Naive thymus-derived CD4-positive, alpha-beta T cell (primary cell): Measurements from ENCODE around the gene KRT32. TPM values are rescaled to one million over a fixed set of nuclear protein-coding genes. Genes with fewer than 3 reads are reported as not detected.
"Not testable (repeated sequence)": the region's sequence is repeated elsewhere in the genome, so short reads cannot be mapped to it uniquely, and the experiment has no call there.

Source experiments
- ATAC-seq: fragments of 150-1000 bp; cut with Tn5 transposase; 2 replicates; pipeline ENCODE4 v1.10.0; 2021; ENCODE audit warnings: mild to moderate bottlenecking, moderate library complexity
- CTCF ChIA-PET: fragments of 350-600 bp; sonication (Branson Sonifier 250); formaldehyde crosslinking; loops from one replicate; lab custom pipeline; 2021; ENCODE audit warnings: antibody characterized with exemption; lab: Charles Lee
- POLR2A ChIA-PET: fragments of 350-600 bp; sonication (Branson Sonifier 250); formaldehyde crosslinking; loops from one replicate; lab custom pipeline; 2021; ENCODE audit warnings: antibody characterized with exemption, inconsistent platforms; lab: Charles Lee
- DNase-seq, 9 donors: peaks; one replicate each; pipeline versions ENCODE4 v3.0.0 to v3.0.0-alpha.2; 2020 to 2022; ENCODE audit warnings: mixed read lengths in 1 of 9
- H3K27ac ChIP-seq: one replicate; pipeline ENCODE4 v1.7.0; 2013; ENCODE audit warnings: mild to moderate bottlenecking, low read depth, low read length, moderate library complexity
- H3K27me3 ChIP-seq, 2 donors: one replicate each; pipeline ENCODE4 v1.7.0; 2013; ENCODE audit warnings: low read length in 2 of 2, mild to moderate bottlenecking in 2 of 2, moderate library complexity in 2 of 2; ENCODE audit not compliant: control insufficient read depth in 2 of 2, insufficient read depth in 2 of 2
- H3K36me3 ChIP-seq, 3 experiments: 1 replicate in 2 of 3; 2 replicates in 1 of 3; pipeline ENCODE4 v1.7.0; 2013; ENCODE audit warnings: low read length in 3 of 3, mild to moderate bottlenecking in 3 of 3, moderate library complexity in 1 of 3; ENCODE audit not compliant: insufficient read depth in 3 of 3, control insufficient read depth in 2 of 3
- H3K4me1 ChIP-seq, 2 donors: one replicate each; pipeline ENCODE4 v1.7.0; 2013; ENCODE audit warnings: low read length in 2 of 2, mild to moderate bottlenecking in 2 of 2, moderate library complexity in 1 of 2; ENCODE audit not compliant: control insufficient read depth in 2 of 2, insufficient read depth in 2 of 2
- H3K4me3 ChIP-seq: 2 replicates; pipeline ENCODE4 v1.7.0; 2013; ENCODE audit warnings: mild to moderate bottlenecking, low read length
- H3K9me3 ChIP-seq, 3 experiments: 1 replicate in 2 of 3; 2 replicates in 1 of 3; pipeline ENCODE4 v1.7.0; 2013; ENCODE audit warnings: low read length in 3 of 3; ENCODE audit not compliant: control insufficient read depth in 2 of 3
- H3K27ac Mint-ChIP-seq, 9 donors: one replicate each; pipeline ENCODE4 v1.8.0; 2020 to 2022; ENCODE audit warnings: mixed read lengths in 9 of 9, mild to moderate bottlenecking in 8 of 9, moderate library complexity in 5 of 9, inconsistent platforms in 2 of 9
- H3K27me3 Mint-ChIP-seq, 5 donors: one replicate each; pipeline ENCODE4 v1.8.0; 2021 to 2022; ENCODE audit warnings: mixed read lengths in 5 of 5, mild to moderate bottlenecking in 1 of 5
- H3K36me3 Mint-ChIP-seq, 5 donors: one replicate each; pipeline ENCODE4 v1.8.0; 2020 to 2022; ENCODE audit warnings: mixed read lengths in 5 of 5, mild to moderate bottlenecking in 3 of 5, inconsistent platforms in 1 of 5
- H3K4me1 Mint-ChIP-seq, 7 donors: one replicate each; pipeline ENCODE4 v1.8.0; 2020 to 2022; ENCODE audit warnings: mixed read lengths in 7 of 7, mild to moderate bottlenecking in 3 of 7, inconsistent platforms in 1 of 7
- H3K4me3 Mint-ChIP-seq, 10 donors: one replicate each; pipeline ENCODE4 v1.8.0; 2020 to 2022; ENCODE audit warnings: mild to moderate bottlenecking in 10 of 10, mixed read lengths in 10 of 10, moderate library complexity in 6 of 10, inconsistent platforms in 2 of 10
- H3K9me3 Mint-ChIP-seq, 11 donors: one replicate each; pipeline ENCODE4 v1.8.0; 2020 to 2022; ENCODE audit warnings: mixed read lengths in 11 of 11, mild to moderate bottlenecking in 4 of 11, inconsistent platforms in 1 of 11, moderate library complexity in 1 of 11
- intact Hi-C, 2 donors: fragments of 100-400 bp; cut with micrococcal nuclease; formaldehyde crosslinking; loops; one replicate each; pipeline ENCODE4 v1.15.1; 2023
- polyA plus RNA-seq, 2 donors: library from polyadenylated mRNA; unstranded; fragments of 300-500 nt; fragmentation: Illumina TruSeq; gene quantifications; one replicate each; pipeline ENCODE4 v1.2.3, GENCODE V29; 2021
- total RNA-seq, 6 experiments: library from RNA in 5 of 6; stranded (reverse) in 5 of 6; gene quantifications; 1 replicate in 5 of 6; 2 replicates in 1 of 6; pipeline ENCODE4 v1.2.3 and lab custom pipeline; 2021 to 2026

The KRT32 gene
- total and polyA plus RNA-seq, 7 experiments from 2014 or later, result not detected

DNA sequence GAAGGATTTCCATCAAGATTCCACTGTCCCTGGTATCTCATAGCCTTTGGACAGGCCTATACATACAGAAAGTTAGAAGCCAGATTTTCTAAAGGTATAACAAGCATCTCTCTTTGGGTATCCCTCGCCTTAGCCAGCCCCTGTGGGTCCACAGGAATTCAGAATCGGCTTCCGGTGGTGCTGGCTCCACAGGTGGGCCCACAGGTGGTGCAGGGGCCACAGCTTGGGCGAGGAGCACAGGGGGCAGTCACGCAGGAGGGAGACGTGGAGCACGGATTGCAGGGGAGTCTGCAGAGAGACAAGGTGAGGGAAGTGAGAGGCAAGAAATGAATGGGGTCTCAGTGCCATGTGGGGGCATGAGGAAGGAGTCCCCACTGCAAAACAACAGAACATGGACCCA lies 29.9 kb downstream of the KRT32 start:
- Mint-ChIP-seq H3K9me3 (peaks cover 0 to 6% (median 0%) of the 10 kb centered on the region in 11 donors), H3K27ac (no peak overlapping the region), H3K27me3 (peaks cover 0 to 8% (median 0%) of the 10 kb centered on the region in 5 donors), H3K4me1 (peaks cover 0 to 15% (median 8%) of the 10 kb centered on the region in 7 donors), H3K4me3 (no peak overlapping the region), H3K36me3 (no peaks in the 10 kb centered on the region)
- H3K4me3 ChIP-seq, result no peak overlapping the region
- no peak for ATAC-seq
- no peak overlapping the region for H3K27ac ChIP-seq
- no peaks in the 10 kb centered on the region for H3K36me3 ChIP-seq
- POLR2A ChIA-PET, result no interaction called here
- intact Hi-C loops, result no loop called here
- DNase-seq, result no peak
- CTCF ChIA-PET, result no interaction called here
- no peaks in the 10 kb centered on the region for H3K4me1 ChIP-seq
- H3K27me3 ChIP-seq, result no peaks in the 10 kb centered on the region
- H3K9me3 ChIP-seq, result no peaks in the 10 kb centered on the region

DNA sequence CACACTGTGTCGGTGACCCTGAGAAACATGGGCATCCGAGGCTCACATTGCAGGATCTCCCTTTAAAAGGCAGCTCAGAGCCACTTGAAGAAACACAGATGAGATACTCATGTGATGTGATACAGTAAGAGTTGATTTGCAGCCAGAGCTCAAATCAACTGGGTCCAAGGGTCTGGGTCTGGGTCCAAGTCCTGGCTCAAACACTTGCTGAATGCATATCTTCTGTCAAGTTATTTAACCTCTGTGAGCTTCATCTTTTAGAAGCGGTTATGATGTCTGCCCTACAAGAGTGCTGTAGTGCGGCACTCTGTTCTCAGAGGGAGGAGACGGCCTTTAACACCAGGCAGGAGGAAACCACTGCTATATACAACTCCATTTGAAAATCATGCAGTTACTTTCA lies 32.8 kb downstream of the KRT32 start:
- CTCF ChIA-PET, result no interaction called here
- H3K27me3 ChIP-seq, result peaks cover 0 to 4% of the 10 kb centered on the region in 2 donors
- no peak overlapping the region for H3K27ac ChIP-seq
- H3K36me3 ChIP-seq, result no peaks in the 10 kb centered on the region
- no peak overlapping the region for H3K4me3 ChIP-seq
- no peaks in the 10 kb centered on the region for H3K4me1 ChIP-seq
- Mint-ChIP-seq H3K36me3 (no peaks in the 10 kb centered on the region), H3K27me3 (peaks cover 0 to 13% (median 0%) of the 10 kb centered on the region in 5 donors), H3K4me3 (peak overlapping the region in 1 of 10 donors; percentile 29), H3K4me1 (peaks cover 0 to 14% (median 8%) of the 10 kb centered on the region in 7 donors), H3K27ac (peak overlapping the region in 5 of 9 donors; percentile 2 to 67 (median 56)), H3K9me3 (peaks cover 0 to 2% (median 0%) of the 10 kb centered on the region in 11 donors)
- ATAC-seq, result no peak
- POLR2A ChIA-PET, result no interaction called here
- DNase-seq, result peak in 3 of 9 donors; percentile 7 to 37 (median 17)
- H3K9me3 ChIP-seq, result no peaks in the 10 kb centered on the region
- intact Hi-C loops, result no loop called here

DNA sequence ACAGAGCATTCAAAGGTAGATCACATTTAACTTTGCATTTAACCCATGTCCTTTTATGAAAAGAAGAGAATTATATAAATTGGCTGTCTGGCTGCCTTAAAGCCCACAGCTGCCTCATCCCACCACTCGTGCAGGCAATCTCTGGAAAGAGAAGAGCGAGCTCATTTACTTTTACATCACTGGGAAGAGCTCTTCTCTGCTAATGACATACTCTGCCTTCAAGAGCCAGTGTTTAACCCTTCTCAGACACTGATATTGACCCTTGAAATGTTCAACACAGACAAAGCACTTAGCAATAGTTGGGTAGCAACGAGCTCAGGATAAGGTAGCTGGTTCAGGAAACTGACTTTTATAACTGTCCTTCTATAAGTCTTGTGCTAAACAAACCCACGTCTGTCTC lies 33.2 kb downstream of the KRT32 start:
- no peaks in the 10 kb centered on the region for H3K4me1 ChIP-seq
- Mint-ChIP-seq H3K9me3 (no peaks in the 10 kb centered on the region), H3K4me3 (no peak overlapping the region), H3K36me3 (no peaks in the 10 kb centered on the region), H3K4me1 (peaks cover 0 to 11% (median 8%) of the 10 kb centered on the region in 7 donors), H3K27me3 (peaks cover 0 to 13% (median 0%) of the 10 kb centered on the region in 5 donors), H3K27ac (peak overlapping the region in 1 of 9 donors; percentile 28)
- CTCF ChIA-PET, result no interaction called here
- ATAC-seq (no peak), DNase-seq (no peak)
- intact Hi-C loops, result no loop called here
- POLR2A ChIA-PET, result no interaction called here
- H3K36me3 ChIP-seq, result no peaks in the 10 kb centered on the region
- H3K27ac ChIP-seq, result no peak overlapping the region
- no peak overlapping the region for H3K4me3 ChIP-seq
- H3K9me3 ChIP-seq, result no peaks in the 10 kb centered on the region
- H3K27me3 ChIP-seq, result peaks cover 0 to 4% of the 10 kb centered on the region in 2 donors

DNA sequence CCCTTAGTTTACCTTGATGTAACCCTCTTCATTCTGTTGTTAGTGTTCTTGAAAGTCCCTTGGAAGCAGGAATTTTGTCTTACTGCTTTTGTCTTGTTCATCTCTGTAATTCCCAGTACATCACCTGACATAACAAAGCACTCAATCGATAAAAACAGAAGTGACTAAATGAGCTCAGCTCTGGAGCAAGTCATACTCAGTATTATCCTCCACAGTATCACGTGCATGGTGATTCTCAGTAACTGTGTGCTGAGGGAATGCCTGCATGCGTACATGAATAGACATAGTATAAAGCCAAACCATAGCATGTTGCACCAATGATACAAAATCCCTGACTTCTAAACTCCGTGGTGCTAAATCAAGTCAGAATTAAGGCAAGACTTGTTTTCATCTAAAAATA lies 33.6 kb downstream of the KRT32 start:
- no peak overlapping the region for H3K27ac Mint-ChIP-seq
- H3K9me3 Mint-ChIP-seq, result peaks cover 0 to 2% (median 0%) of the 10 kb centered on the region in 11 donors
- no peak for ATAC-seq
- no peak for DNase-seq
- intact Hi-C loops, result no loop called here
- H3K27me3 ChIP-seq, result peaks cover 0 to 4% of the 10 kb centered on the region in 2 donors
- H3K27ac ChIP-seq, result no peak overlapping the region
- H3K27me3 Mint-ChIP-seq, result peaks cover 0 to 13% (median 0%) of the 10 kb centered on the region in 5 donors
- ChIA-PET POLR2A (no interaction called here), CTCF (no interaction called here)
- peaks cover 0 to 11% (median 8%) of the 10 kb centered on the region in 7 donors for H3K4me1 Mint-ChIP-seq
- no peak overlapping the region for H3K4me3 Mint-ChIP-seq
- H3K4me1 ChIP-seq, result no peaks in the 10 kb centered on the region
- H3K4me3 ChIP-seq, result no peak overlapping the region
- H3K9me3 ChIP-seq, result no peaks in the 10 kb centered on the region
- no peaks in the 10 kb centered on the region for H3K36me3 Mint-ChIP-seq
- H3K36me3 ChIP-seq, result no peaks in the 10 kb centered on the region

DNA sequence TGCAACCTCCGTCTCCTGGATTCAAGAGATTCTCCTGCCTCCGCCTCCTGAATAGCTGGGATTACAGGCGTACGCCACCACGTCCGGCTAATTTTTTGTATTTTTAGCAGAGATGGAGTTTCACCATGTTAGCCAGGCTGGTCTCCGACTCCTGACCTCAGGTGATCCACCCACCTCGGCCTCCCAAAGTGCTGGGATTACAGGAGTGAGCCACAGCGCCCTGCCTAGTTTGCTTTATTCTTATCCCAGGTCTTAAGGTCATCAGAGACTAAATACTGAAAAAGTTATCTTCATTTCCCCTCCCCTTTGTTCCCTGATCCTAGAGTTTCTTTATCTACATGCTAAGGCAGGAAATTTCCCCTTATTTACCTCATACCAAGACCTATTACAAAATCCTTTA lies 36.8 kb downstream of the KRT32 start:
- H3K36me3 Mint-ChIP-seq, H3K4me3 Mint-ChIP-seq, POLR2A ChIA-PET, H3K27ac Mint-ChIP-seq, H3K27me3 ChIP-seq, H3K4me1 ChIP-seq, H3K9me3 ChIP-seq, ATAC-seq, intact Hi-C loops, H3K4me3 ChIP-seq, CTCF ChIA-PET, H3K27ac ChIP-seq, DNase-seq, H3K36me3 ChIP-seq, H3K9me3 Mint-ChIP-seq: not testable (repeated sequence)
- Mint-ChIP-seq H3K27me3 (peaks cover 0 to 23% (median 0%) of the 10 kb centered on the region in 5 donors), H3K4me1 (peaks cover 0 to 11% (median 8%) of the 10 kb centered on the region in 7 donors)

DNA sequence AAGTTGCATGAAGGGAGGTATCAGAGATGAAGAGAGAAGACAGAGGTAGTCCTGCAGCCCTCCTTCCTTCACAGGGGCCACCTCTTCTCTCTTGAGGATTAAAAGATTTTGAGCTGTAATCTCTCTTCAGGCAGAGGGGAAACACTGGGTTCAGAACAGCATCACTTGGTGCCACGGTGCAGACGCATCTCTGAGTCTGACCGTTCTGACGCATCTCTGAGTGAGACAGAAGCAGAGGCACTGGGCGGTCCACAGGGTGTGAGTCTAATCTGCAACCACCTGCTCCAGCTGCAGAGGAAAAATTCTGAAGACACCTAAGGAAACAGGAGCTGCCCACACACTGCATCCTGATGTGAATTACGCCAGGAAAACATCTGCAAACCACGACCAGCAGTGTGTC lies 37.5 kb downstream of the KRT32 start:
- peaks cover 0 to 4% of the 10 kb centered on the region in 2 donors for H3K27me3 ChIP-seq

DNA sequence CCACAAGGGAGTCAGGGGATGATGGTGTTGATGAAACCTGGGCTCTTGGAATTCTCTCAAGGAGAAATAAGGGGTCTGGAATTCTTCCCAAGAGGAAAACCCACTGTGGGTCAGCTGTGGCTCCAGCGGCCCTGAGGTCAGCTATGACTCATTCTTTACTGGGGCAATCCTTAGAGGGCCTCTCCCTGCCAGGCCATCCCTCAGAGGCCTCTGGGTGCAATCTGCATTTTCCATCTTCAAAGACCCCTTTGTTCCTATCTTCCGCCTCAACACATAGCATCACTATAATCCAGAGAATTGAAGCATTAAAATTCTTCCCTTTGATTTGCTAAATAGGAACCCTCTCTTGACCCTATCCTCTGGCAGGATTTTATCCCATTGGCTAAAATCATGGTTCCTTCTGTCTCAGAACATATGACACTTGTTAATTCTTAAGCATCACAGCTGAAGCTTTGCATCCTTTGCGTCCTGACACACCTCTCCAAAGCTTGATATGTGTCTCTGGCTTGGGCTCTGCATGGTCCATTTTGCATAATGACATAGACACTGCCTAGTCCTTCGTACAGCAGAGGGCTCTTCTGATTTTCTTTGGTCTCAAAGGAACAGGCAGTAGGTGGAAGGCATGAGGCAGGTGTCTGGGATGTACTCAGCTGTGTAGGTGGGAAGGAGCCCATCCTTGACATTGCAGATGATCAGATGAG lies 38.4 kb downstream of the KRT32 start:
- Mint-ChIP-seq H3K27me3 (peaks cover 0 to 21% (median 0%) of the 10 kb centered on the region in 5 donors), H3K4me1 (no peaks in the 10 kb centered on the region), H3K27ac (no peak overlapping the region), H3K9me3 (peaks cover 0 to 2% (median 0%) of the 10 kb centered on the region in 11 donors), H3K36me3 (no peaks in the 10 kb centered on the region), H3K4me3 (no peak overlapping the region)
- Histone ChIP-seq H3K4me3 (no peak overlapping the region), H3K9me3 (no peaks in the 10 kb centered on the region), H3K36me3 (no peaks in the 10 kb centered on the region), H3K4me1 (no peaks in the 10 kb centered on the region), H3K27me3 (peaks cover 0 to 4% of the 10 kb centered on the region in 2 donors), H3K27ac (no peak overlapping the region)
- ATAC-seq, result no peak
- ChIA-PET CTCF (no interaction called here), POLR2A (no interaction called here)
- no peak for DNase-seq
- intact Hi-C loops, result no loop called here

More for the DNA sequence above, 37.5 kb downstream of the KRT32 start:
- no peaks in the 10 kb centered on the region for H3K36me3 Mint-ChIP-seq
- Histone ChIP-seq H3K36me3 (no peaks in the 10 kb centered on the region), H3K4me1 (no peaks in the 10 kb centered on the region), H3K27ac (no peak overlapping the region), H3K4me3 (no peak overlapping the region), H3K9me3 (no peaks in the 10 kb centered on the region)
- no peak for ATAC-seq
- ChIA-PET CTCF (no interaction called here), POLR2A (no interaction called here)
- peaks cover 0 to 23% (median 0%) of the 10 kb centered on the region in 5 donors for H3K27me3 Mint-ChIP-seq
- no peak for DNase-seq
- intact Hi-C loops, result no loop called here
- H3K4me1 Mint-ChIP-seq, result peaks cover 0 to 7% (median 4%) of the 10 kb centered on the region in 7 donors
- no peak overlapping the region for H3K27ac Mint-ChIP-seq
- H3K4me3 Mint-ChIP-seq, result no peak overlapping the region
- H3K9me3 Mint-ChIP-seq, result peaks cover 0 to 2% (median 0%) of the 10 kb centered on the region in 11 donors
